GM21723 (cell line): Measurements from ENCODE around the gene DMRTA2.
"Not testable (repeated sequence)": the region's sequence is repeated elsewhere in the genome, so short reads cannot be mapped to it uniquely, and the experiment has no call there.

Experiments
- ATAC-seq: cut with Tn5 transposase; IDR thresholded peaks from one replicate; pipeline ENCODE4 v1.9.1; 2021; ENCODE audit warnings: mild to moderate bottlenecking, moderate library complexity; ENCODE audit not compliant: unreplicated experiment

DMRTA2 gene

GRCh38 chr1:50393522-50394120 is 29.6 kb downstream of the DMRTA2 start:
- ATAC-seq: no peak

GRCh38 chr1:50381551-50381950 is 41.7 kb downstream of the DMRTA2 start:
- ATAC-seq: not testable (repeated sequence)

- no peak for ATAC-seq
Observed at GRCh38 chr1:50378770-50379169, 44.5 kb downstream of the DMRTA2 start.

- no peak for ATAC-seq
Observed at GRCh38 chr1:50373532-50373931, 49.7 kb downstream of the DMRTA2 start.

- no peak for ATAC-seq
Observed at GRCh38 chr1:50371749-50372148, 51.5 kb downstream of the DMRTA2 start.

GRCh38 chr1:50369830-50370229 is 53.4 kb downstream of the DMRTA2 start:
- ATAC-seq: no peak

- no peak for ATAC-seq
Observed at GRCh38 chr1:50369008-50369634, 54.1 kb downstream of the DMRTA2 start.

GRCh38 chr1:50368179-50369007 is 54.9 kb downstream of the DMRTA2 start:
- ATAC-seq: no peak
